HCEC 1CT (cell line): ENCODE measurements around the gene UHMK1.

Experiments
- DNase-seq: peaks from one replicate; pipeline ENCODE4 v3.0.0-alpha.2; 2017

UHMK1 gene

GRCh38 chr1:162530307-162530987 is 32.8 kb downstream of the UHMK1 start:
- DNase-seq, result no peak

GRCh38 chr1:162530988-162531319 is 33.3 kb downstream of the UHMK1 start:
- no peak for DNase-seq

- DNase-seq, result no peak
Observed at GRCh38 chr1:162535501-162535900, 37.9 kb downstream of the UHMK1 start.

- DNase-seq, result peak; percentile 79
Observed at GRCh38 chr1:162536511-162536910, 38.9 kb downstream of the UHMK1 start.

GRCh38 chr1:162537216-162537615 is 39.6 kb downstream of the UHMK1 start:
- DNase-seq, result no peak

- peak; percentile 95 for DNase-seq
Observed at GRCh38 chr1:162538815-162539431, 41.3 kb downstream of the UHMK1 start.

- peak; percentile 98 for DNase-seq
Observed at GRCh38 chr1:162541619-162542141, 44.1 kb downstream of the UHMK1 start.

- DNase-seq, result no peak
Observed at GRCh38 chr1:162543228-162543627, 45.6 kb downstream of the UHMK1 start.

GRCh38 chr1:162548170-162548569 is 50.6 kb downstream of the UHMK1 start:
- peak; percentile 16 for DNase-seq

GRCh38 chr1:162549001-162549400 is 51.4 kb downstream of the UHMK1 start:
- DNase-seq, result no peak

- no peak for DNase-seq
Observed at GRCh38 chr1:162550925-162551324, 53.3 kb downstream of the UHMK1 start.

GRCh38 chr1:162551969-162552683 is 54.5 kb downstream of the UHMK1 start:
- no peak for DNase-seq

- DNase-seq, result no peak
Observed at GRCh38 chr1:162552684-162553252, 55.1 kb downstream of the UHMK1 start.

GRCh38 chr1:162554258-162554657 is 56.6 kb downstream of the UHMK1 start:
- peak; percentile 44 for DNase-seq

GRCh38 chr1:162557536-162557935 is 59.9 kb downstream of the UHMK1 start:
- no peak for DNase-seq

- DNase-seq, result no peak
Observed at GRCh38 chr1:162560303-162561036, 62.9 kb downstream of the UHMK1 start.

- DNase-seq, result peak; percentile 98
Observed at GRCh38 chr1:162561037-162561615, 63.5 kb downstream of the UHMK1 start.

- no peak for DNase-seq
Observed at GRCh38 chr1:162561616-162562469, 64.2 kb downstream of the UHMK1 start, which contains the start of gene UAP1. UAP1 (plus strand) TSS chr1:162561722; CDS start chr1:162566069, 4,347 bp downstream.

GRCh38 chr1:162562470-162562828 is 64.8 kb downstream of the UHMK1 start:
- peak; percentile 77 for DNase-seq

GRCh38 chr1:162564762-162565218 is 67.2 kb downstream of the UHMK1 start:
- peak; percentile 15 for DNase-seq

- no peak for DNase-seq
Observed at GRCh38 chr1:162565460-162565859, 67.8 kb downstream of the UHMK1 start.
